Ectodermal cell (in vitro differentiated cells): Measurements from ENCODE around the gene RNF213.
A peak's percentile ranks its signal among the peaks of the same experiment; 100 is the strongest.

Source experiments
- H3K27ac ChIP-seq: 2 replicates; pipeline ENCODE4 v1.7.0; 2013; ENCODE audit warnings: mild to moderate bottlenecking, low read depth, low read length; ENCODE audit not compliant: insufficient read depth, poor library complexity, severe bottlenecking
- H3K27me3 ChIP-seq: 2 replicates; pipeline ENCODE4 v1.7.0; 2013; ENCODE audit warnings: mild to moderate bottlenecking, low read length; ENCODE audit not compliant: insufficient read depth, control insufficient read depth, poor library complexity, severe bottlenecking
- H3K36me3 ChIP-seq: one replicate; pipeline ENCODE4 v1.7.0; 2013; ENCODE audit warnings: low read length; ENCODE audit not compliant: control insufficient read depth, insufficient read depth
- H3K4me1 ChIP-seq: one replicate; pipeline ENCODE4 v1.7.0; 2013; ENCODE audit warnings: low read length; ENCODE audit not compliant: control insufficient read depth, insufficient read depth
- H3K4me3 ChIP-seq: 2 replicates; pipeline ENCODE4 v1.7.0; 2013; ENCODE audit warnings: low read depth, low read length, control low read depth; ENCODE audit not compliant: insufficient read depth
- H3K9me3 ChIP-seq: 2 replicates; pipeline ENCODE4 v1.7.0; 2013; ENCODE audit warnings: mild to moderate bottlenecking, low read length, moderate library complexity; ENCODE audit not compliant: control insufficient read depth
- whole genome bisulfite sequencing, 2 experiments: methylation state at CpG; one replicate each; pipeline ENCODE4 v1.1.7; 2013; ENCODE audit warnings: missing lambda C conversion rate in 2 of 2; 5-methylcytosine and 5-hydroxymethylcytosine counted together

RNF213 gene

DNA sequence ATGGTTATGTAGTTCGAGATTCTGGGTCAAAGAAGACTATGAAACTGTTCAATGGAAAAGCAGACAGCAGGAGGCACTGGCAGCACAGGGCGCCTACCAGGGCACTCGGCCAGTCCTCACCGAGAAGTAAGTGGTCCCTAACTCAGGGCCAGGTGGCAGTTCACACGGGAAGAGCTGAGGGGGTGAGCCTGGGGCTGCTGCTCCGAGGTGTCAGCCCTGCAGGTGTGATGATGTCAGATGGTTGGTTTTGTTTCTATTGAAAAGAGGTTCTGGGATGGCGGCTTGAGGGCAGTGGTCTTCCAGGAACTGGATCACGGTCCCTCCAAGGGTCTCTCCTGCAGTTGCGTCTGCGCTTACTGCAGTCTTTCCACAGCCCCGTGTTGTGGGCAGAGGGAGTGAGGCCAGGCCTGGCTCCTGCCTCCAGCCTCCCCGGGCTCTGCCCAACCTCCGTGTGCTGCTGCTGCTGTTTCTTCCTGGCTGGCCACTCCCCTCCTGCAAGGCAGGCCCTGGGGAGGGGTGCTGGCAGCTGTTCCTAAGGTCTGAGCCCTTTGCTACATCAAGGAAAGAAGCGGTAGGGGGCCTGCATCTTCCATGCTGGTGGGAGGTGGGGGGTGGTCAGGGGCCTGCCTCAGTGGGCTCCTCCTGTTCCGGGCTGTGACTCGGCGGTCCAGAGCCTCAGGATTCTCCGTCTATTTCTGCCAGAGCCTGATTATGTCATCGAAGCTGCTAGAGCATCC, 22.6 kb downstream of the RNF213 start:
- no peaks in the 10 kb centered on the region for H3K4me1 ChIP-seq
- H3K27ac ChIP-seq, result no peak overlapping the region
- no peaks in the 10 kb centered on the region for H3K27me3 ChIP-seq
- no peak overlapping the region for H3K4me3 ChIP-seq
- H3K36me3 ChIP-seq, result no peaks in the 10 kb centered on the region
- no peaks in the 10 kb centered on the region for H3K9me3 ChIP-seq
- 76 to 78% methylated on average over 19 of the region's 19 CpGs for WGBS, 2 experiments

DNA sequence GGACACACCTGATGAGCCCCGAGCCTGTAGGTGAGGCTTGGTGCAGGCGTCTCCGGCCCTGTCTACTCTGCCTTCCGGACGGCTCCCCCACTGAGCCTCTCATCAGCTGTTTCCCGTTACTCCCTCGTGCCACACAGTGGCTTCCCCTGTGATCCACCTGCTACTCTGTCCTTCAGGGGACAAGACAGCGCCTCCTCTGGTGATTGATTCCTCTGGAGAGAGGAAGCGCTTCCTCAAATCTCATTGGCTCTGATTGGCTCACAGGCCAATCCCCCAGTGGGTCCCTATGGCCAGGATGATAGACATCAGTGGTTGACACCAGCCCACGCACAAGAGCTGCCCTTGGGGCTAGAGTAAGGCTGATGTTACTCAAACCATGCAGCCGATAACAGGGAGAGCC, 24.0 kb downstream of the RNF213 start:
- H3K27ac ChIP-seq, result no peak overlapping the region
- no peaks in the 10 kb centered on the region for H3K27me3 ChIP-seq
- no peak overlapping the region for H3K4me3 ChIP-seq
- H3K36me3 ChIP-seq, result no peaks in the 10 kb centered on the region
- 74 to 75% methylated on average over 11 of the region's 11 CpGs for WGBS, 2 experiments
- H3K9me3 ChIP-seq, result no peaks in the 10 kb centered on the region
- H3K4me1 ChIP-seq, result no peaks in the 10 kb centered on the region

DNA sequence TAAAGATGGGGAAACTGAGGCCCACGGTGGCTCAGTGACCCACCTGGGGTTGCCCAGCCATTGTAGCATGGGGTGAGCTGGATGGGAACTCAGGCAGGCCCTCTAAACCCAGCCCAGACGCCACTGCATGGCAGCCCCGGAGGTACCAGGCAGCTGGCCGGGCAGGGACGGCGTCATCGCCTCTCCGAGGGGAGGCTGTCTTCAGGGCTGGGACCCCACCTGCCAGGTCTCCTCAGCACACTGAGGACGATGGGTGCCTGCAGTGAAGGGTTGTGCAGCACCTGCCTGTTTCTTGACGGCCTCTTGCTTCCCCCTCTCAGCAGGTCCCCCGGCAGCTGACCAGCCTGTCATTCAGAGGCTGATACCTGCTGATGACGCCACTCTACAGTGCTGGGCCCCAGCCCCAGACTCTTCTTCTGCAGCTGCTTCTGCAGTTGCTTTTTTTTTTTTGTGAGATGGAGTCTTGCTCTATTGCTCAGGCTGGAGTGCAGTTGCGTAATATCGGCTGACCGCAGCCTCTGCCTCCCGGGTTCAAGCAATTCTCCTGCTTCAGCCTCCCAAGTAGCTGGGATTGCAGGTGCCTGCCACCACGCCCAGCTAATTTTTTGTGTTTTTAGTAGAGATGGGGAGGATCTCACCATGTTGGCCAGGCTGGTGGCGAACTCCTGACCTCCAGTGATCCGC, 24.7 kb downstream of the RNF213 start:
- Histone ChIP-seq H3K4me3 (no peak overlapping the region), H3K27me3 (no peaks in the 10 kb centered on the region), H3K4me1 (no peaks in the 10 kb centered on the region), H3K36me3 (no peaks in the 10 kb centered on the region), H3K27ac (no peak overlapping the region), H3K9me3 (no peaks in the 10 kb centered on the region)
- 93% methylated on average over 19 of the region's 19 CpGs for WGBS, 2 experiments

DNA sequence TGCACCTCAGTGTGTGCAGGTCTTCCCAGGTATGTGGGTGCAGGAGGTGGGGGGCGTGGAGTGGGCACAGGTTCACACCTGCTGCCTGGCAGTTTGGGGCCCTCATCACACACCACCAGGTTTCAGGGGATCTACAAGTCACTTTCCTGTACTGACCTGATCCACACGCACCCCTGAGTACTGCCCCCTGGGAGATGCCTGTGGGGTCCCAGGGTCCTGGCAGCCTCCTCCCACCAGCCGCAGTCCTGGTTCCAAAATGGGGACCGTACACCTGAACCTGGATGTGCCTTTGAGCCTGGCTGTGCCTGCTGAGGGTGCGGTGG, 25.9 kb downstream of the RNF213 start:
- Histone ChIP-seq H3K27ac (no peak overlapping the region), H3K9me3 (no peaks in the 10 kb centered on the region)
- 93 to 95% methylated on average over 5 of the region's 5 CpGs for WGBS, 2 experiments

DNA sequence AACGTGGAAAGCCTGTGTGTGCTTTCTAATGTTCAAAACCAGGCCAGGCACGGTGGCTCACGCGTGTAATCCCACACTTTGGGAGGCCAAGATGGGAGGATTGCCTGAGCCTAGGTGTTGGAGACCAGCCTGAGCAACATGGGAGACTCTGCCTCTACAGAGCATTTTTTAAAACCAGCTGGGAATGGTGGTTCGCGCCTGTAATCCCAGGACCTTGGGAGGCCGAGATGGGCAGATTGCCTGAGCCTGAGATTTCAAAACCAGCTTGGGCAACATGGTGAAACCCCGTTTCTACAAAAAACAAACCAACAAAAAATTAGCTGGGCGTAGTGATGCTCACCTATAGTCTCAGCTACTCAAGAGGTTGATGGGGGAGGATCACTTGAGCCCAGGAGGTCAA, 26.4 kb downstream of the RNF213 start:
- H3K4me3 ChIP-seq, result no peak overlapping the region
- H3K36me3 ChIP-seq, result no peaks in the 10 kb centered on the region
- H3K4me1 ChIP-seq, result no peaks in the 10 kb centered on the region
- 91 to 96% methylated on average over 9 of the region's 9 CpGs for WGBS, 2 experiments
- H3K9me3 ChIP-seq, result no peaks in the 10 kb centered on the region
- H3K27ac ChIP-seq, result no peak overlapping the region
- no peaks in the 10 kb centered on the region for H3K27me3 ChIP-seq

More for the DNA sequence above, 25.9 kb downstream of the RNF213 start:
- H3K36me3 ChIP-seq, result no peaks in the 10 kb centered on the region
- no peaks in the 10 kb centered on the region for H3K4me1 ChIP-seq
- no peaks in the 10 kb centered on the region for H3K27me3 ChIP-seq
- H3K4me3 ChIP-seq, result no peak overlapping the region

DNA sequence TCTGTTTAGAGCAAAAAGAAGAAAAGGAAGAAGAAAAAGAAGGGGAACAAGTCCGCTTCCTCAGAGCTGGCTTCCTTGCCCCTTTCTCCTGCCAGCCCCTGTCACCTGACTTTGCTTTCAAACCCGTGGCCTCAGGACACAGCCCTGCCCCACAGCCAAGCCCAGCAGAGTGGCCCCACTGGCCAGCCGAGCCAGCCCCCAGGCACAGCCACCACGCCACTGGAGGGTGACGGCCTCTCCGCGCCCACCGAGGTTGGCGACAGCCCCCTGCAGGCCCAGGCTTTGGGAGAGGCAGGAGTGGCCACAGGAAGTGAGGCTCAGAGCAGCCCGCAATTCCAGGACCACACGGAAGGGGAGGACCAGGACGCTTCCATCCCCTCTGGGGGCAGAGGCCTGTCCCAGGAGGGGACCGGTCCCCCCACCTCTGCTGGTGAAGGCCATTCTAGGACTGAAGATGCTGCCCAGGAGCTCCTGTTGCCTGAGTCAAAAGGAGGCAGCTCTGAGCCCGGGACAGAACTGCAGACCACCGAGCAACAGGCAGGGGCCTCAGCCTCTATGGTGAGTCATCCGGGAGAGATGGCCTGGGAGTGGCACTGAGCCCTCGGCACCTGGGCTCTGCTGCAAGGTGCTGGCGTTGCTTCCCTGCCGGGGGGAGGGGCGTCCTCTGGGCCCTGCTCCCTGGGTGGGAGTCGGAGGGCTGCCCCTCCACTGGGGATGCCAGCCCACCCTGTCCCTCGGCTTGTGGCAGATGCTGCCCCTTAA, 27.3 kb downstream of the RNF213 start:
- Histone ChIP-seq H3K27ac (no peak overlapping the region), H3K4me3 (no peak overlapping the region), H3K9me3 (no peaks in the 10 kb centered on the region), H3K27me3 (no peaks in the 10 kb centered on the region), H3K36me3 (no peaks in the 10 kb centered on the region), H3K4me1 (no peaks in the 10 kb centered on the region)
- 86 to 90% methylated on average over 22 of the region's 22 CpGs for WGBS, 2 experiments

DNA sequence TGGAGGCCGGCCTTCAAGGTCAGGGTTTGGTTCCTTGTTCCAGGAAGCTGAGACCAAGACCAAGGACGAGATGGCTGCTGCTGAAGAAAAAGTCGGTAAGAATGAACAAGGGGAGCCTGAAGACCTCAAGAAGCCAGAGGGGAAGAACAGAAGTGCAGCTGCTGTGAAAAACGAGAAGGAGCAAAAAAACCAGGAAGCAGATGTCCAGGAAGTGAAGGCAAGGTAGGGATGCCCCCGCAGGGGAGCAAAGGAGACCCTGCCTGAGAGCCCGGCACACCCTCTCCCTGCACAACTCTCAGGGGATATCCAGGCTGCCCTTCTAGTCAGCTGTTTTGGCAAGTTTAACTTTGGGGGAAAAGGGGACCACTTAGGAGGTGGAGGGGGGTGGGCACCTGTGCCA, 29.0 kb downstream of the RNF213 start:
- Histone ChIP-seq H3K27me3 (no peaks in the 10 kb centered on the region), H3K9me3 (no peaks in the 10 kb centered on the region), H3K27ac (no peak overlapping the region), H3K4me3 (no peak overlapping the region), H3K4me1 (no peaks in the 10 kb centered on the region), H3K36me3 (no peaks in the 10 kb centered on the region)
- WGBS, 2 experiments, result 92 to 94% methylated on average over 6 of the region's 6 CpGs

DNA sequence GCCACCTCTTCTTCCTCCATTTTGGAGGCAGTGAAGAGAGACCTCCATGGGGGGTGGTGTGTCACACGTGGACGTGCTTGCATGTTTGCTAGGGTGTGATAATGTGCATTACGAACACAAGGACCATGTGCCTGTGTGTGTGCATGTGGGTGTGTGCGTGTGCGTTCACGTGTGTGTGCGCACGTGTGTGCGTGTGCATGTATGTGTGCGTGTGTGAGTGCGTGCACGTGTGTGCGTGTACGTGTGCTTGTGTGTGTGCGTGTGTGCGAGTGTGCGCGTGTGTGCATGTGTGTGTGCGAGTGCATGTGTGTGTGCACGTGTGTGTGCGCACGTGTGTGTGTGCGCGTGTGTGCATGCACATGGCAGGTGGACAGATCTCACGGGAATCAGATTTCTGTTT, 29.5 kb downstream of the RNF213 start:
- 89 to 91% methylated on average over 25 of the region's 25 CpGs for WGBS, 2 experiments
- Histone ChIP-seq H3K27me3 (no peaks in the 10 kb centered on the region), H3K4me3 (no peak overlapping the region), H3K9me3 (no peaks in the 10 kb centered on the region), H3K36me3 (no peaks in the 10 kb centered on the region), H3K4me1 (no peaks in the 10 kb centered on the region), H3K27ac (no peak overlapping the region)

DNA sequence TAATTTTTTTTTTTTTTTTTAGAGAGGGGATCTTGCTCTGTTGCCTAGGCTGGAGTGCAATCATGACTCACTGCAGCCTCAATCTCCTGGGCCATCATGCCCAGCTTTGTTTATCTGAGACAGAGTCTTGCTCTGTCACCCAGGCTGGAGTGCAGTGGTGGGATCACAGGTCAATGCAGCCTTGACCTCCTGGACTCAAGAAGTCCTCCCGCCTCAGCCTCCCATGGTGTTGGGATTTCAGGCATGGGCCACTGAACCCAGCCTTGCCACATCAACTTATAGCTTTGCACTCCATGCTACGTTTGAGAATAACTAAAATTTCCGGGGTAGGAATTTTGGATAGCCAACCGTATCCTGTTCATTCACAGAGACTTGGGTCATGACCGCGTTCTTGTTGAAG, 30.6 kb downstream of the RNF213 start:
- Histone ChIP-seq H3K9me3 (no peaks in the 10 kb centered on the region), H3K36me3 (no peaks in the 10 kb centered on the region), H3K27me3 (no peaks in the 10 kb centered on the region), H3K4me3 (no peak overlapping the region), H3K4me1 (no peaks in the 10 kb centered on the region), H3K27ac (no peak overlapping the region)
- WGBS, 2 experiments, result 97 to 99% methylated on average over 6 of the region's 6 CpGs

DNA sequence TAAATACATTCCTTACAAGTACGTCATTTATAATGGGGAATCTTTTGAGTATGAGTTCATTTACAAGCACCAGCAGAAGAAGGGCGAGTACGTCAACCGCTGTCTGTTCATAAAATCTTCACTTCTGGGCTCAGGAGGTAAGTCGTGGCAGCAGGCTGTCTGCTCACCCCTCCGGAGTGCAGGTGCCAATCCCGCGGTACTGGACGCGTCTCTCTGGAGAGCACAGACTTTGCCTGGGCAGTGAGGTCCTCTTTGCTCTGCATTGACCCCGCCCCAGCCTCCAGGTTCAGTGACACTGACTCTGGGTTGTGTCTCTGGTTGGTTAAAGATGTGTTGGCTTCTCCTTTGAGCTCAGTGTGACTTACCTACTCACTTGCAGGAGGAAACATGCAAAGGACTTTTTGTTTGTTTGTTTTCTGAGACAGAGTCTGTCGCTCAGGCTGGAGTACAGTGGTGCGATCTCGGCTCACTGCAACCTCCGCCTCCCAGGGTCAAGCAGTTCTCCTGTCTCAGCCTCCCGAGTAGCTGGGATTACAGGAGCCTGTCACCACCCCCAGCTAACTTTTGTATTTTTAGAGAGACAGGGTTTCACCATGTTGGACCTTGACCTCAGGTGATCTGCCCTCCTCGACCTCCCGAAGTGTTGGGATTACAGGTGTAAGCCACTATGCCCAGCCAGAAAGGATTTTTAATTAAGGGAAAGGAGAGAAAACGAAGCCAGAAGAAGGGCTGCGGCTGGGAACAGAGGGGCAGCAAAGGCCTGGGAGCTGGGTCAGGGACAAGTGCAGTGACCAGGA, 31.2 kb downstream of the RNF213 start:
- Histone ChIP-seq H3K27me3 (no peaks in the 10 kb centered on the region), H3K9me3 (no peaks in the 10 kb centered on the region), H3K4me3 (no peak overlapping the region), H3K27ac (peak overlapping the region; percentile 16), H3K36me3 (no peaks in the 10 kb centered on the region), H3K4me1 (no peaks in the 10 kb centered on the region)
- WGBS, 2 experiments, result 93 to 95% methylated on average over 20 of the region's 20 CpGs
